G401 (cell line): ENCODE data around the gene ARHGAP15. TPM values are rescaled to one million over a fixed set of nuclear protein-coding genes. Genes with fewer than 3 reads are reported as not detected.

ENCODE experiments used
- DNase-seq: peaks from one replicate; pipeline ENCODE4 v3.0.0-alpha.2; 2015; ENCODE audit warnings: low spot score
- in situ Hi-C: cut with HindIII; loops from 2 replicates; pipeline ENCODE4 v1.10.0; 2016; ENCODE audit warnings: low sequenced_read_pairs, mixed read lengths
- total RNA-seq: library from RNA; depleted of rRNA; stranded (reverse); fragments of >200 nt; shearing (Covaris generic); gene quantifications from 2 replicates; pipeline ENCODE4 v1.2.3, GENCODE V29; 2014

The ARHGAP15 gene
- total RNA-seq, 1 experiment from 2014 or later = not detected

- DNase-seq = no peak
- in situ Hi-C loops = no loop called here
Observed at GRCh38 chr2:143730155-143730952, 601.1 kb downstream of the ARHGAP15 start.

- no peak for DNase-seq
- in situ Hi-C loops = no loop called here
Observed at GRCh38 chr2:143730953-143731260, 601.7 kb downstream of the ARHGAP15 start.

- in situ Hi-C loops = no loop called here
- peak; percentile 69 for DNase-seq
Observed at GRCh38 chr2:143732076-143732475, 602.9 kb downstream of the ARHGAP15 start.

GRCh38 chr2:143732871-143733270 lies 603.7 kb downstream of the ARHGAP15 start:
- in situ Hi-C loops = no loop called here

GRCh38 chr2:143734507-143734906 lies 605.3 kb downstream of the ARHGAP15 start:
- in situ Hi-C loops = no loop called here
- no peak for DNase-seq

More at GRCh38 chr2:143732871-143733270, 603.7 kb downstream of the ARHGAP15 start:
- DNase-seq = peak; percentile 34

- DNase-seq = no peak
- in situ Hi-C loops = no loop called here
Observed at GRCh38 chr2:143736904-143737303, 607.7 kb downstream of the ARHGAP15 start.

GRCh38 chr2:143740431-143740830 lies 611.2 kb downstream of the ARHGAP15 start:
- in situ Hi-C loops = no loop called here
- DNase-seq = no peak

GRCh38 chr2:143741205-143741604 lies 612.0 kb downstream of the ARHGAP15 start:
- no peak for DNase-seq
- in situ Hi-C loops = no loop called here

GRCh38 chr2:143742581-143742980 lies 613.4 kb downstream of the ARHGAP15 start:
- in situ Hi-C loops = no loop called here
- no peak for DNase-seq

- in situ Hi-C loops = no loop called here
- no peak for DNase-seq
Observed at GRCh38 chr2:143744114-143744513, 614.9 kb downstream of the ARHGAP15 start.

GRCh38 chr2:143745060-143745459 lies 615.8 kb downstream of the ARHGAP15 start:
- in situ Hi-C loops = no loop called here
- no peak for DNase-seq

GRCh38 chr2:143754742-143755141 lies 625.5 kb downstream of the ARHGAP15 start:
- in situ Hi-C loops = no loop called here
- no peak for DNase-seq

- in situ Hi-C loops = no loop called here
Observed at GRCh38 chr2:143758629-143759330, 629.6 kb downstream of the ARHGAP15 start.

GRCh38 chr2:143759455-143759854 lies 630.2 kb downstream of the ARHGAP15 start:
- DNase-seq = no peak
- in situ Hi-C loops = no loop called here

More at GRCh38 chr2:143758629-143759330, 629.6 kb downstream of the ARHGAP15 start:
- DNase-seq = peak; percentile 4

- no peak for DNase-seq
Observed at GRCh38 chr2:143762176-143762928, 633.1 kb downstream of the ARHGAP15 start.

GRCh38 chr2:143764261-143764660 lies 635.0 kb downstream of the ARHGAP15 start:
- no peak for DNase-seq
- in situ Hi-C loops = no loop called here

More at GRCh38 chr2:143762176-143762928, 633.1 kb downstream of the ARHGAP15 start:
- in situ Hi-C loops = no loop called here

- no peak for DNase-seq
- in situ Hi-C loops = no loop called here
Observed at GRCh38 chr2:143764706-143765105, 635.5 kb downstream of the ARHGAP15 start.

- in situ Hi-C loops = no loop called here
- DNase-seq = no peak
Observed at GRCh38 chr2:143768991-143769390, 639.8 kb downstream of the ARHGAP15 start.

GRCh38 chr2:143771939-143772338 lies 642.7 kb downstream of the ARHGAP15 start:
- in situ Hi-C loops = no loop called here

More at GRCh38 chr2:143771939-143772338, 642.7 kb downstream of the ARHGAP15 start:
- DNase-seq = no peak
